GM19467 (cell line): ENCODE data around the gene UNC13C.

Experiments used
- ATAC-seq: cut with Tn5 transposase; IDR thresholded peaks from one replicate; pipeline ENCODE4 v1.9.1; 2021; ENCODE audit warnings: mild to moderate bottlenecking, moderate library complexity; ENCODE audit not compliant: unreplicated experiment

Gene UNC13C

GRCh38 chr15:54101664-54102270, 123.5 kb downstream of the UNC13C start:
- no peak for ATAC-seq

DNA sequence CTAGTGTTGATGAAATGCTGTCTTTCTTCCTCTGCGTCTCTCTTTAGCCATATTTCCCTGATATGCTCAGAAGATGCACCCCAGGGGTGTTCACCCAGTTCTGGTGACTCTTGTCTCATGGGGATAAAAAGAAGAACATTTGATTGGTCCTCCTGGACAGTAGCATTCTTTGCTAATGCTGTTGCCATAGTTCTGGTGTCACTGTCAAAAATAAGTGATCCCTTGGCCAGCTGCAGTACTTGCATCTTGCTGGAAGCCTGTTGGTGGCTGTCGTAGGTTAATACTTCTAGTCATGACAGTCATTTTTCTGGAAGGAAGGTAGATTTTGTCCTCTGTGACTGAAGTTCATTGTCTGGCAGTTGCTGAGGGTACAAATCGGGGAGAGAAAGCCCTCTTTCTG, 124.5 kb downstream of the UNC13C start:
- no peak for ATAC-seq

DNA sequence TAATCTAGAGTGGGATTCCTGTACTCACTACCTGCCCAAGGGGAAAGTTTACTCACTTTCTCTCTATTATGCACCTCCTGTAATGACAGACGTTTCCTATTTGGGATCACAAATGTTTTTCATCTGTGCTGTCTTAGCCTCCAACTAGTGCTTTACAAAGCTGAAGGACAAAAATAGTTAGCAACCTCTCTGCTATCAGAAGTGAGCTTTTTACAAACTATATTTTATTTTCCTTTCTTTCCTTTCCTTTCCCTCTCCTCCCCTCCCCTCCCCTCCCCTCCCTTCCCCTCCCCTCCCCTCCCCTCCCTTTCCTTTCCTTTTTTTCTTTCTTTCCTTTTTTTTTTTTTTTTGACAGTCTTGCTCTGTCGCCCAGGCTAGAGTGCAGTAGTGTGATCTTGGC, 130.8 kb downstream of the UNC13C start:
- ATAC-seq, result no peak

- no peak for ATAC-seq
These were observed 140.8 kb downstream of the UNC13C start for GRCh38 chr15:54119051-54119450.

DNA sequence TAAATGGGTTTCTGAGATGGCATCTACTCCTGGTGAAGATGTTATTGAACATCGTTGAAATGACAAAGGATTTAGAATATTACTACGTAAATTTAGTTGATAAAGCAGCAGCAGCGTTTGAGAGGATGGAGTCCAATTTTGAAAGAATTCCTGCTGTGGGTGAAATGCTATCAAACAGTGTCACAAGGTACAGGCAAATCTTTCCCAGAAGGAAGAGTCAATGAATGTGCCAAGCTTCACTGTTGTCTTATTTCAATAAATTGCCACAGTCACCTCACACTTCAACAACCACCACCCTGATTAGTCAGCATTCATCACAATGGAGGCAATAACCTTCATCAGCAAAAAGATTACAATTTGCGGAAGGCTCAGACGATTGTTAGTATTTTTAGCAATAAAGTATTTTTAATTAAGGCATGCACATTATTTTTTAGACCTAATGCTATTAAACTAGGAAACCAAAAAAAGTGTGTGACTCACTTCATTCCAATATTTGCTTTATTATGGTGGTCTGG, 142.8 kb downstream of the UNC13C start:
- no peak for ATAC-seq

DNA sequence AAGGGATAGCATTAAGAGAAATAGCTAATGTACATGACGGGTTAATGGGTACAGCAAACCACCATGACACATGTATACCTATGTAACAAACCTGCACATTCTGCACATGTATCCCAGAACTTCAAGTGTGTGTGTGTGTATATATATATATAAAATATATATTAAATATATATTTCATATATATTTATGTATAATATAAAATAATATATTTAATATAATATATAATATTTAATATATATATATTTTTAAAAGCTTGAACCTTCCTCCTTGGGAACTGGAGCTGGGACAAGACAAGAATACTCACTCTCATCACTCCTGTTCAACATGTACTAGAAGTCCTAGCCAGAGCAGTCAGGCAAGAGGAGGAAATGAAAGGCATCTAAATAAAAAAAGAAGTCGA, 149.3 kb downstream of the UNC13C start:
- no peak for ATAC-seq

- ATAC-seq, result no peak
These were observed 153.2 kb downstream of the UNC13C start for GRCh38 chr15:54131410-54131809.

- no peak for ATAC-seq
These were observed 170.9 kb downstream of the UNC13C start for GRCh38 chr15:54149115-54149531.

GRCh38 chr15:54150255-54150654, 172.0 kb downstream of the UNC13C start:
- ATAC-seq, result no peak

DNA sequence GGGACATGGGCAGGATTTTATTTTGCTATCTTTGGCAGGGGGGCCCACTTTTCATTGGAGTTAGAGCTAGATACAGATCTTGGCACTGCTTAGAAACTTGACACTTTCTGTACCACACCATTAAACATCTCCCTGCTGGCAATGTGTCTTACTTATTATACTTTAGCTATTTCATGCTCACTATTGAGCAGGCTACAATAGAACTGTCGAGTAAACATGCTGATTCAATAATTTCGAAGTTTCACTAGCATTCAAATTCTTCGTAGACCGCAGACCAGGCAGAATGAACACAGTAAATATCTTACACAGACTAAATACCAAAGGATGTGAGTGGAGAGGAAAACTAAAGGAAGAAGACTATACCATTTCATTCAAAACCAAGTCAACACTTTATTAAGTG, 180.8 kb downstream of the UNC13C start:
- no peak for ATAC-seq

- no peak for ATAC-seq
These were observed 209.1 kb downstream of the UNC13C start for GRCh38 chr15:54187325-54187724.

GRCh38 chr15:54197995-54198394, 219.8 kb downstream of the UNC13C start:
- no peak for ATAC-seq

GRCh38 chr15:54206586-54207321, 228.5 kb downstream of the UNC13C start:
- no peak for ATAC-seq

- no peak for ATAC-seq
These were observed 230.5 kb downstream of the UNC13C start for GRCh38 chr15:54208786-54209185.

GRCh38 chr15:54212635-54213034, 234.4 kb downstream of the UNC13C start:
- ATAC-seq, result no peak

GRCh38 chr15:54226455-54226854, 248.2 kb downstream of the UNC13C start:
- no peak for ATAC-seq

DNA sequence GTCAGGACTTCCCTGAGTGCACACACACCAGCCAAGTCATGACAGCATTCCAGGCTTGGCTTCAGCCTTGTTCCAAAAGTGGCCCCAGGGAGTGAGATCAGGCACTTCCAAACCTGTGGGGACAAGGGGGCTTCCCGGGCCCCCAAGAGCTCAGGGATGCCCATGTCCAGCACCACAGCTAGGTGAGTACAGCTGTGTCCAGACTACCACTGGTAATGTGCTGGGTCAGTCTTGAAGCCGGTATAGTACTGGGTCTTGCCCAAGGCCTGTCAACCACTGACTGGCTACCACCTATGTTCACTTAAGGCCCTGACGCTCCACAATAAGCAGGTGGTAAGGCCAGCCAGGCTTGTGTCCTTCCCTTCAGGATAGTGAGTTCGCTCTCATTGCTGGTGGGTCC, 249.3 kb downstream of the UNC13C start:
- ATAC-seq, result no peak

GRCh38 chr15:54250326-54250725, 272.1 kb downstream of the UNC13C start:
- ATAC-seq, result no peak

DNA sequence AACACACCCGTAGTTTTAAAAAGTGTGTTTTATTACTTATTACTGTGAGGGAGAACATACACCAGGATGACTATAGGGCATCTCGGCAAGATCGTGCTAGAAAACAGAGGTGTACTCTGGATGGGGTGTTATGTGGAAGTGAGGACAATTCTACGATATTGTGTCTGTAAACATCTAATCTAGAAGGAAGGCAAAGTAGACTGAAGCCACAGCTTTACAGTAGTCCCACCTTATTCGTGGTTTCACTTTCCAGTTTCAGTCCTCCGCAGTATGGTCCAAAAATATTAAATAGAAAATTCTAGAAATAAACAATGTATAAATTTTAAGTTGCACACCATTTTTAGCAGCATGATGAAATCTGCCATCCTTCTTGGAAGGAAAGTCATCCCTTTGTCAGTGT, 277.9 kb downstream of the UNC13C start:
- no peak for ATAC-seq

DNA sequence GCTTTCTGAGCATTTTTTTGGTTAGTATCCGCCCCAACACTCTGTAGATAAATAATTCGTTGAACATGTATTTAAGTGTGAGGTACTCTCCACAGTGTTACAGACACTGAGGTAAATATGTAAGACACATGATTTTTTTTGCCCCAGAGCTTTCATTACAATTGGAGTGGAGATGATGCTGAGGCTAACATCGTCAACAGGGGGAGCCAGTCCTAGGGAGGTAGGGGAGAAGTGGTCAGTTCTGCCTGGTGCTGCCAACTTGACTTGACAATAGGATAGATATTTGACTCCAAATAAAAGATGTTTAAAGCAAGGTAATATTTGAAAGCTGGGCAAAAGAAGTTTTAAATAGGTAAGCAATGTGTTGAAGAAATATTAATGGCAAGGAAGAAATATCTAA, 295.7 kb downstream of the UNC13C start:
- ATAC-seq, result no peak

DNA sequence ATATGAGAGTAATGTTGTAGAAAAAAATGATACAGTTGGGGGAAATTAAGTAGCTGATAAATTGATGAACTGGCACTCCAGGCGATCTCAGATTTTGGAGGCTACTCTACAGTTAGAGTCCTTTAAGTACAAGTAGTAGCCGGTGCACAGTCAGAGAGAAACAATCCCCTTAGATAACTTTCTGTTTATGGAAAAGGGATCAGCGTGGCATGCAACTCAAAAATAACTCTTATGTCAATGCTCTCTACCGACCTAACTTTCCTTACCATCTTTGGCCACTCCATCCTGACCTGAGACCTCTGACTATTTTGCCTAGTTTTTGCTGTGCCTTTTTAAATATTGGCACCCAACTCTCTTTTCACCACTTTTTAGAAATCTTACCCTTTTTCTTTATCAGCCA, 299.6 kb downstream of the UNC13C start:
- ATAC-seq, result no peak

DNA sequence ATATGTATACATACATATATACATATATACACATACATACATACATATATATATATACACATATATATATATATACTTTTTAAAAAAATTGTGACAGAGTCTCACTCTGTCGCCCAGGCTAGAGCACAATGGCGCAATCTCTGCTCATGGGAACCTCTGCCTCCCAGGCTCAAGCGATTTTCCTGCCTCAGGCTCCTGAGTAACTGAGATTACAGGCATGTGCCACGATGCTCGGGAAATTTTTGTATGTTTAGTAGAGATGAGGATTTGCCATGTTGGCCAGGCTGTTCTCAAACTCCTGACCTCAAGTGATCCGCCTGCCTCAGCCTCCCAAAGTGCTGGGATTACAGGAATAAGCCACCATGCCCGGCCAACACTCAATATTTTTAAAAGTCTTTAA, 302.5 kb downstream of the UNC13C start:
- ATAC-seq, result no peak
